PC-3 (cell line): ENCODE measurements around the gene TAS2R50. TPM values are rescaled to one million over a fixed set of nuclear protein-coding genes. Genes with fewer than 3 reads are reported as not detected.

ENCODE experiments used
- ATAC-seq: fragments of 200-7000 bp; cut with Tn5 transposase; 2 replicates; pipeline ENCODE4 v1.9.1; 2020; ENCODE audit warnings: mild to moderate bottlenecking, moderate library complexity
- BruUV-seq: library from RNA; stranded (reverse); fragments of 400-500 nt; replicated peaks from 2 replicates; lab custom pipeline; 2021; lab: Mats Ljungman, UMichigan
- CTCF ChIA-PET: fragments of 300-600 bp; sonication (Branson Sonifier 250); formaldehyde crosslinking; loops from one replicate; lab custom pipeline; 2022; ENCODE audit warnings: antibody characterized with exemption; lab: Charles Lee
- POLR2A ChIA-PET: fragments of 300-600 bp; sonication (Branson Sonifier 250); formaldehyde crosslinking; loops from one replicate; lab custom pipeline; 2022; ENCODE audit warnings: antibody characterized with exemption; ENCODE audit not compliant: unreplicated experiment; lab: Charles Lee
- DNase-seq: peaks from one replicate; pipeline ENCODE4 v3.0.0-alpha.2; 2015
- H2AFZ ChIP-seq: fragments of 300-600 bp; sonication (generic); 2 replicates; pipeline ENCODE4 v1.6.0; 2016; ENCODE audit warnings: antibody characterized with exemption, low read length
- H3F3A ChIP-seq: fragments of 300-600 bp; sonication (generic); one replicate; pipeline ENCODE4 v1.6.0; 2017; ENCODE audit warnings: antibody characterized with exemption, low read length, control low read depth, mild to moderate bottlenecking; ENCODE audit not compliant: unreplicated experiment
- H3K27ac ChIP-seq: fragments of 300-600 bp; sonication (generic); 2 replicates; pipeline ENCODE4 v1.5.1; 2016; ENCODE audit warnings: mild to moderate bottlenecking, low read length
- H3K27me3 ChIP-seq: fragments of 300-600 bp; sonication (generic); 2 replicates; pipeline ENCODE4 v1.6.1; 2016; ENCODE audit warnings: low read length, mixed read lengths
- H3K36me3 ChIP-seq: fragments of 300-600 bp; sonication (generic); 2 replicates; pipeline ENCODE4 v1.6.1; 2016; ENCODE audit warnings: low read depth, mixed run types, low read length, mixed read lengths
- H3K4me1 ChIP-seq: fragments of 300-600 bp; sonication (generic); 2 replicates; pipeline ENCODE4 v1.5.1; 2016; ENCODE audit warnings: low read length; ENCODE audit not compliant: insufficient read depth
- H3K4me2 ChIP-seq: fragments of 300-600 bp; sonication (generic); 2 replicates; pipeline ENCODE4 v1.6.0; 2016; ENCODE audit warnings: low read length
- H3K4me3 ChIP-seq: fragments of 300-600 bp; sonication (generic); 2 replicates; pipeline ENCODE4 v1.5.1; 2016; ENCODE audit warnings: mild to moderate bottlenecking, low read length, mixed read lengths
- H3K79me2 ChIP-seq: fragments of 300-600 bp; sonication (generic); 2 replicates; pipeline ENCODE4 v1.6.1; 2017; ENCODE audit warnings: low read length, mixed read lengths
- H3K9ac ChIP-seq: fragments of 300-600 bp; sonication (generic); 2 replicates; pipeline ENCODE4 v1.6.0; 2016; ENCODE audit warnings: mild to moderate bottlenecking, low read length
- H3K9me2 ChIP-seq: fragments of 300-600 bp; sonication (generic); replicated peaks from 2 replicates; pipeline ENCODE4 v1.6.1; 2016; ENCODE audit warnings: mixed run types, low read length, mixed read lengths
- H3K9me3 ChIP-seq: fragments of 300-600 bp; sonication (generic); 2 replicates; pipeline ENCODE4 v1.6.1; 2016; ENCODE audit warnings: low read length, mixed read lengths
- H4K20me1 ChIP-seq: fragments of 300-600 bp; sonication (generic); 2 replicates; pipeline ENCODE4 v1.6.1; 2016; ENCODE audit warnings: low read length, mixed read lengths
- EZH2 ChIP-seq: fragments of 300-600 bp; sonication (generic); IDR thresholded peaks from one replicate; pipeline ENCODE4 v1.6.1; 2017; ENCODE audit warnings: antibody characterized with exemption, mild to moderate bottlenecking, low read length; ENCODE audit not compliant: unreplicated experiment
- EZH2phosphoT487 ChIP-seq: fragments of 300-600 bp; sonication (generic); IDR thresholded peaks from 2 replicates; pipeline ENCODE4 v1.6.1; 2018; ENCODE audit warnings: mild to moderate bottlenecking, antibody characterized with exemption, low read length, borderline replicate concordance
- intact Hi-C: fragments of 100-400 bp; cut with micrococcal nuclease; formaldehyde crosslinking; loops from 2 replicates; pipeline ENCODE4 v1.9.0; 2023
- total RNA-seq: library from RNA; depleted of rRNA; stranded (reverse); fragments of >200 nt; gene quantifications from 2 replicates; pipeline ENCODE4 v1.2.3, GENCODE V29; 2014
- TF ChIP-seq, protein P1 (sequence below): fragments of 300-600 bp; sonication (generic); conservative IDR thresholded peaks from 2 replicates; pipeline ENCODE4 v1.5.1; 2017; ENCODE audit warnings: antibody characterized with exemption, low read depth, mild to moderate bottlenecking, low read length

Gene TAS2R50
- total RNA-seq, 1 experiment from 2014 or later, result 0.29 TPM

DNA sequence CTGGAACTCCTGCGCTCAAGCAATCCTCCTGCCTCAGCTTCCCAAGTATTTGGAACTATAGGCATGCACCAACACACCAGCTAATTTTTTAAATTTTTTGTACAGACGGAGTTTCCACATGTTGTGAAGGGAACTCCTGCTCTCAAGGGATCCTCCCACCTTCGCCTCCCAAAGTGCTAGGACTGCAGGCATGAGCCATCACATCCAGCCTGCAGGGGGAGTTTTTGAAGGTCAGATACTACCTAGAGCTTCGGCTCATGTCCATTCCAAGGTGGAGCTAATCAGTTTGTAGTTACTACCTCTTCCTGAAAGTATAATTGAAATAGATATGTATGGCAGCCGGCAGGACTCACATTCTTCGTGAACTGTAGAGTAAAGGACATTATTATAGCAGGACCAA, 39.4 kb upstream of the TAS2R50 start:
- no peaks in the 10 kb centered on the region for H3K9me3 ChIP-seq
- no peak overlapping the region for H3K27ac ChIP-seq
- no peaks in the 10 kb centered on the region for H4K20me1 ChIP-seq
- no TSS peak for BruUV-seq
- H3K36me3 ChIP-seq, result no peaks in the 10 kb centered on the region
- H3F3A ChIP-seq, result no peaks in the 10 kb centered on the region
- no peak overlapping the region for H3K9ac ChIP-seq
- H2AFZ ChIP-seq, result no peak overlapping the region
- H3K27me3 ChIP-seq, result no peaks in the 10 kb centered on the region
- no peak overlapping the region for H3K4me3 ChIP-seq
- ATAC-seq, result no peak
- intact Hi-C loops, result no loop called here
- H3K9me2 ChIP-seq, result no peaks in the 10 kb centered on the region
- no peak overlapping the region for H3K4me2 ChIP-seq
- no peaks in the 10 kb centered on the region for H3K79me2 ChIP-seq
- TF ChIP-seq, protein P1, sequence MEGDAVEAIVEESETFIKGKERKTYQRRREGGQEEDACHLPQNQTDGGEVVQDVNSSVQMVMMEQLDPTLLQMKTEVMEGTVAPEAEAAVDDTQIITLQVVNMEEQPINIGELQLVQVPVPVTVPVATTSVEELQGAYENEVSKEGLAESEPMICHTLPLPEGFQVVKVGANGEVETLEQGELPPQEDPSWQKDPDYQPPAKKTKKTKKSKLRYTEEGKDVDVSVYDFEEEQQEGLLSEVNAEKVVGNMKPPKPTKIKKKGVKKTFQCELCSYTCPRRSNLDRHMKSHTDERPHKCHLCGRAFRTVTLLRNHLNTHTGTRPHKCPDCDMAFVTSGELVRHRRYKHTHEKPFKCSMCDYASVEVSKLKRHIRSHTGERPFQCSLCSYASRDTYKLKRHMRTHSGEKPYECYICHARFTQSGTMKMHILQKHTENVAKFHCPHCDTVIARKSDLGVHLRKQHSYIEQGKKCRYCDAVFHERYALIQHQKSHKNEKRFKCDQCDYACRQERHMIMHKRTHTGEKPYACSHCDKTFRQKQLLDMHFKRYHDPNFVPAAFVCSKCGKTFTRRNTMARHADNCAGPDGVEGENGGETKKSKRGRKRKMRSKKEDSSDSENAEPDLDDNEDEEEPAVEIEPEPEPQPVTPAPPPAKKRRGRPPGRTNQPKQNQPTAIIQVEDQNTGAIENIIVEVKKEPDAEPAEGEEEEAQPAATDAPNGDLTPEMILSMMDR, result peak; percentile 46; the same call in 1 of the 2 replicates
- no peak for TF ChIP-seq EZH2
- ChIA-PET CTCF (no interaction called here), POLR2A (no interaction called here)
- peak; percentile 22 for DNase-seq
- H3K4me1 ChIP-seq, result no peaks in the 10 kb centered on the region

DNA sequence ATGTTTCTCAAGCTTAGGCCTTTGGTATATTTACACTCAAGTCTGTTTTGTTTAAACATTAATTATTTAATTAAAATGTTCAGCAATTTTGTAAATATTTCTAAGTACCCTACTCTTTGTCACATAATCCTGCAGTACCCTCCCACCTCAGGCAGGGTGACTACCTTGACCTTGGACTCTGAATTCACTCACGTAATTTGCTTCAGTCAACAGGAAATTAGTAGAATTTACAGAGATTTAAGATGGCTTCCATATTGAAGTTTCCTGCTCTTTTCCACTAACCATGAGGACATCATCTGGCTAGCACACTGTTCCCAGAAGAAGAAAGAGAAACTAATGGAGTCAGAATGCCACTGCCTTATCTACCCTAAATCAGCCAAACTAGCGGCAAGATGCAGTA, 36.7 kb upstream of the TAS2R50 start:
- no peaks in the 10 kb centered on the region for H3K79me2 ChIP-seq
- no peaks in the 10 kb centered on the region for H3K9me2 ChIP-seq
- no peak for TF ChIP-seq EZH2phosphoT487
- H4K20me1 ChIP-seq, result no peaks in the 10 kb centered on the region
- H3K9ac ChIP-seq, result no peak overlapping the region
- no peak overlapping the region for H3K4me2 ChIP-seq
- H3F3A ChIP-seq, result no peaks in the 10 kb centered on the region
- no TSS peak for BruUV-seq
- no peak for ATAC-seq
- CTCF ChIA-PET, result no interaction called here
- no peaks in the 10 kb centered on the region for H3K36me3 ChIP-seq
- no peaks in the 10 kb centered on the region for H3K27me3 ChIP-seq
- POLR2A ChIA-PET, result no interaction called here
- no peaks in the 10 kb centered on the region for H3K4me1 ChIP-seq
- DNase-seq, result no peak
- no peak overlapping the region for H2AFZ ChIP-seq
- H3K27ac ChIP-seq, result no peak overlapping the region
- intact Hi-C loops, result no loop called here
- H3K9me3 ChIP-seq, result no peaks in the 10 kb centered on the region
- no peak overlapping the region for H3K4me3 ChIP-seq

DNA sequence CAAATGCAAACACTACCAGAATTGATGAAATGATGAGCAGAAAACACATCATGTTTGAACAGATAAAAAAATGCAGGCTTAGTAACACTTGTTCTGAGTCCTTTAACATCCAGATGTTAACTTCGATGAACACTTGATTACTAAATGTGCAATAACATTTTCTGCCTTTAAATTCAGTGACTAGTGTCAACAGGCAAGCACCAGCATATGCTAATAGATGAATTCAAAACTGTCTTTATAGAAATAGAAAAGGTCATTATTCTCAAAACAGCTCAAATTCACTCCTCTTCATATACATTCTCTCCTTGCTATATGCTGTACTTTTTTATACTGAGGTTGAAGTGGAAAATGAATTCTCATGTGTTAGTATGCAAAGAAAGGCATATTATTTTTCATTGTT, 35.8 kb upstream of the TAS2R50 start, which contains the start of gene TAS2R19:
Gene TAS2R19, minus strand, starts transcription at position 101 of the 400 bp plus-strand sequence. Its CDS starts 49 bp downstream, at position 52.
- no peaks in the 10 kb centered on the region for H4K20me1 ChIP-seq
- no peaks in the 10 kb centered on the region for H3K36me3 ChIP-seq
- no peak within 1 kb of the TSS for H2AFZ ChIP-seq
- TF ChIP-seq, protein P1, result no peak
- no peak for TF ChIP-seq EZH2
- no peak for TF ChIP-seq EZH2phosphoT487
- no peaks in the 10 kb centered on the region for H3K4me1 ChIP-seq
- CTCF ChIA-PET, result no interaction called here
- ATAC-seq, result no peak
- H3K27me3 ChIP-seq, result no peaks in the 10 kb centered on the region
- DNase-seq, result no peak
- H3K27ac ChIP-seq, result no peak within 1 kb of the TSS
- H3K79me2 ChIP-seq, result no peaks in the 10 kb centered on the region
- BruUV-seq, result no TSS peak
- H3K9me2 ChIP-seq, result no peaks in the 10 kb centered on the region
- POLR2A ChIA-PET, result no interaction called here
- H3K4me2 ChIP-seq, result no peak within 1 kb of the TSS
- H3F3A ChIP-seq, result no peaks in the 10 kb centered on the region
- intact Hi-C loops, result no loop called here
- H3K9ac ChIP-seq, result no peak within 1 kb of the TSS
- H3K9me3 ChIP-seq, result no peaks in the 10 kb centered on the region
- no peak within 1 kb of the TSS for H3K4me3 ChIP-seq
